HepG2 (cell line): ENCODE data around the gene MYO10. TPM values are rescaled to one million over a fixed set of nuclear protein-coding genes. Genes with fewer than 3 reads are reported as not detected.

Experiments
- ATAC-seq: fragments of 200-7000 bp; cut with Tn5 transposase; 3 replicates; pipeline ENCODE4 v1.9.1; 2020; ENCODE audit warnings: mild to moderate bottlenecking, moderate library complexity
- BruUV-seq: library from RNA; stranded (reverse); fragments of 400-500 nt; replicated peaks from 2 replicates; lab custom pipeline; 2021; lab: Mats Ljungman, UMichigan
- CTCF ChIA-PET: fragments of 300-600 bp; formaldehyde crosslinking; extraction: SDS; loops from one replicate; lab custom pipeline; 2021; ENCODE audit warnings: low total read pairs, inconsistent platforms, low intra/inter-chr PET ratio; lab: Yijun Ruan, JAX
- POLR2A ChIA-PET: fragments of 350-600 bp; sonication (Branson Sonifier 250); formaldehyde crosslinking; loops from one replicate; lab custom pipeline; 2020; ENCODE audit warnings: antibody characterized with exemption, inconsistent platforms; lab: Yijun Ruan, JAX
- DNase-seq: peaks from one replicate; pipeline ENCODE4 v3.0.0-alpha.2; 2015; ENCODE audit warnings: low spot score
- FAIRE-seq: peaks from 3 replicates; lab custom pipeline; 2011; peaks lifted over from hg19 to GRCh38; lab: Jason Lieb, UNC
- H2AFZ ChIP-seq: one replicate; pipeline ENCODE4 v1.6.1; 2011; ENCODE audit warnings: low read length, inconsistent platforms
- H3K27ac ChIP-seq: fragments of 300-600 bp; 3 replicates; pipeline ENCODE4 v1.8.0; 2011; ENCODE audit warnings: mixed run types, mild to moderate bottlenecking, mixed read lengths, low read length, inconsistent platforms; ENCODE audit not compliant: insufficient read depth; ENCODE audit errors: extremely low read length
- H3K27me3 ChIP-seq, 2 experiments: fragments of 200-600 bp in 1 of 2; 2 replicates in 1 of 2; 3 replicates in 1 of 2; pipeline versions ENCODE4 v1.6.0 to v1.8.0; 2011; ENCODE audit warnings: low read length in 2 of 2, mild to moderate bottlenecking in 2 of 2, moderate library complexity in 2 of 2, inconsistent platforms in 1 of 2; ENCODE audit not compliant: insufficient read depth in 2 of 2, control insufficient read depth in 1 of 2
- H3K36me3 ChIP-seq, 2 experiments: fragments of 200-600 bp in 1 of 2; replicated peaks in 1 of 2; 2 replicates in 1 of 2; 3 replicates in 1 of 2; pipeline versions ENCODE4 v1.5.1 to v1.8.0; 2011; ENCODE audit warnings: low read length in 2 of 2, inconsistent platforms in 1 of 2; ENCODE audit not compliant: insufficient read depth in 2 of 2, control insufficient read depth in 1 of 2
- H3K4me1 ChIP-seq: 2 replicates; pipeline ENCODE4 v1.5.1; 2012; ENCODE audit warnings: low read length, inconsistent platforms; ENCODE audit not compliant: insufficient read depth
- H3K4me2 ChIP-seq: 2 replicates; pipeline ENCODE4 v1.6.0; 2011; ENCODE audit warnings: low read depth, low read length, inconsistent platforms
- H3K4me3 ChIP-seq, 3 experiments: fragments of 200-600 bp in 1 of 3; sonication (generic), shearing (Covaris generic) in 1 of 3; replicated peaks in 1 of 3; 2 replicates each; pipeline ENCODE4 v1.5.1; 2011 to 2016; ENCODE audit warnings: low read length in 3 of 3, inconsistent platforms in 2 of 3, low read depth in 2 of 3, mild to moderate bottlenecking in 2 of 3, control low read depth in 1 of 3, mixed read lengths in 1 of 3; ENCODE audit not compliant: insufficient read depth in 1 of 3
- H3K79me2 ChIP-seq: one replicate; pipeline ENCODE4 v1.6.1; 2011; ENCODE audit warnings: low read length, inconsistent platforms; ENCODE audit not compliant: insufficient read depth
- H3K9ac ChIP-seq: 2 replicates; pipeline ENCODE4 v1.6.0; 2011; ENCODE audit warnings: mild to moderate bottlenecking, low read depth, low read length, inconsistent platforms; ENCODE audit not compliant: insufficient read depth
- H3K9me3 ChIP-seq: 2 replicates; pipeline ENCODE4 v1.5.1; 2012; ENCODE audit warnings: mild to moderate bottlenecking, low read length
- H4K20me1 ChIP-seq: 2 replicates; pipeline ENCODE4 v1.6.0; 2011; ENCODE audit warnings: inconsistent platforms, mild to moderate bottlenecking, low read length, moderate library complexity; ENCODE audit not compliant: insufficient read depth
- EP300 ChIP-seq, 3 experiments: sonication (generic) in 1 of 3; formaldehyde crosslinking in 1 of 3; IDR thresholded peaks; 2 replicates each; pipeline versions ENCODE4 v1.5.1 to v1.6.1; 2011 to 2020; ENCODE audit warnings: low read depth in 2 of 3, low read length in 2 of 3, borderline replicate concordance in 1 of 3, improper control_type of control experiment in 1 of 3, mild to moderate bottlenecking in 1 of 3, missing genetic modification reagents in 1 of 3, moderate library complexity in 1 of 3
- HNF4A ChIP-seq: sonication (generic); formaldehyde crosslinking; IDR thresholded peaks from 2 replicates; pipeline ENCODE4 v1.4.0; 2020; ENCODE audit warnings: missing genetic modification reagents
- KLF6 ChIP-seq: IDR thresholded peaks from 2 replicates; pipeline ENCODE4 v1.8.0; 2016; ENCODE audit warnings: missing biosample characterization, missing genetic modification reagents
- NFE2L1 ChIP-seq: sonication (generic); formaldehyde crosslinking; IDR thresholded peaks from 2 replicates; pipeline ENCODE4 v1.4.0; 2020; ENCODE audit warnings: missing genetic modification reagents, mild to moderate bottlenecking, borderline replicate concordance
- PRMT3 ChIP-seq: sonication (generic); formaldehyde crosslinking; IDR thresholded peaks from 2 replicates; pipeline ENCODE4 v1.8.1; 2022; ENCODE audit warnings: low read depth, mild to moderate bottlenecking, moderate library complexity, missing genetic modification reagents, borderline replicate concordance
- SRSF9 ChIP-seq: fragments of 200-400 bp; formaldehyde crosslinking; IDR thresholded peaks from 2 replicates; pipeline ENCODE4 v1.6.1; 2018; ENCODE audit warnings: borderline replicate concordance, mild to moderate bottlenecking, low read depth, low read length; ENCODE audit not compliant: insufficient read depth, poor library complexity, severe bottlenecking
- WGBS: methylation state at CpG from one replicate; pipeline ENCODE4 v1.1.6; 2017; ENCODE audit warnings: low lambda C conversion rate; 5-methylcytosine and 5-hydroxymethylcytosine counted together
- in situ Hi-C: cut with HindIII; loops from 2 replicates; pipeline ENCODE4 v1.10.0; 2017; ENCODE audit warnings: low pct_unique_long_range_greater_than_20kb; ENCODE audit not compliant: extremely low pct_ligation_motif_present
- intact Hi-C: fragments of 100-400 bp; cut with micrococcal nuclease; formaldehyde crosslinking; loops from one replicate; pipeline ENCODE4 v1.10.0; 2022; ENCODE audit not compliant: unreplicated experiment
- polyA plus RNA-seq, 8 experiments: library from polyadenylated mRNA; depleted of rRNA in 3 of 8; stranded (reverse) in 7 of 8; unstranded in 1 of 8; fragments of >200 nt; fragmentation: Illumina TruSeq in 4 of 8; extraction: Trizol in 4 of 8; gene quantifications; 2 replicates each; pipeline versions ENCODE4 v1.2.1 to v1.2.3, GENCODE V29; 2011 to 2016; ENCODE audit warnings: low read depth in 4 of 8, missing spikeins in 1 of 8, mixed read lengths in 1 of 8; ENCODE audit not compliant: insufficient read depth in 1 of 8
- total RNA-seq, 5 experiments: library from RNA; depleted of rRNA; stranded (reverse); fragments of >200 nt; fragmentation: Illumina TruSeq; extraction: Trizol; gene quantifications; 2 replicates each; pipeline ENCODE4 v1.2.3, GENCODE V29; 2016; ENCODE audit warnings: low read depth in 1 of 5
- TF ChIP-seq, protein P1 (sequence below): IDR thresholded peaks from 2 replicates; pipeline ENCODE4 v1.6.1; 2012; ENCODE audit warnings: inconsistent platforms
- TF ChIP-seq, protein P2 (sequence below): sonication (generic); formaldehyde crosslinking; IDR thresholded peaks from 2 replicates; pipeline ENCODE4 v1.4.0; 2020; ENCODE audit warnings: missing genetic modification reagents, borderline replicate concordance

MYO10 gene
- total and polyA plus RNA-seq, 2 of the 13 experiments (the other 11 are each of a cell fraction or from before 2014, with no cell fraction given): 4.5 to 14.0 TPM

DNA sequence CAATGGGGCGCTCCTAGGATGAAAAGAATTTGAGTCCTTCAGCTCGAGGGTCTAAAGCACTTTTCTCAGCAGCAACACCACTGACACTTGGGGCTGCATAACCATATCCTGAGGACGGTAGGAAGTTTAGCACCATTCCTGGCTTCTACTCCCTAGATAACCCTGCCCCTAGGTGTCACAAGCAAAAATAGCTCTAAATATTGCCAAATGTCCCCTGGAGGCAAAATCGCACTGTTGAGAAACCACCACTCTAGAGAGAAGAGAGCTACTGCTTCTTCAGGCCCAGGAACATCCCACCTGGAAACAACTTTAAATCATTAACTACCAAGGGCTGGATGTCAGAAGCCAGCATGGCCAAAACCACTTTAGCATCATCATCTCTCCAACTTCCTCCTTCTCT is 29.8 kb downstream of the MYO10 start:
- DNase-seq (no peak), ATAC-seq (no peak), FAIRE-seq (no peak)
- Histone ChIP-seq H3K27me3 (no peaks in the 10 kb centered on the region), H2AFZ (no peak overlapping the region), H3K36me3 (no peaks in the 10 kb centered on the region), H3K27ac (no peak overlapping the region), H3K4me3 (no peak overlapping the region), H3K9ac (no peak overlapping the region), H3K4me2 (no peak overlapping the region), H3K9me3 (no peaks in the 10 kb centered on the region), H3K4me1 (no peaks in the 10 kb centered on the region), H4K20me1 (no peaks in the 10 kb centered on the region), H3K79me2 (no peaks in the 10 kb centered on the region)
- in situ Hi-C loops: no loop called here
- ChIA-PET POLR2A (no interaction called here), CTCF (no interaction called here)
- no TSS peak for BruUV-seq
- 23% methylated on average over 3 of the region's 4 CpGs for WGBS
- intact Hi-C loops: no loop called here
- TF ChIP-seq, protein P1, sequence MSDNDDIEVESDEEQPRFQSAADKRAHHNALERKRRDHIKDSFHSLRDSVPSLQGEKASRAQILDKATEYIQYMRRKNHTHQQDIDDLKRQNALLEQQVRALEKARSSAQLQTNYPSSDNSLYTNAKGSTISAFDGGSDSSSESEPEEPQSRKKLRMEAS: no peak
- no peak for TF ChIP-seq EP300 (IDR thresholded peaks at IDR 0.05; ENCODE audit: low read depth in 2 of 2, low read length in 2 of 2)
- TF ChIP-seq EP300 (CRISPR knock-in tag; IDR thresholded peaks at IDR 0.05; ENCODE audit: borderline replicate concordance): no peak
- no peak for TF ChIP-seq NFE2L1 (CRISPR knock-in tag)
- no peak for TF ChIP-seq PRMT3 (CRISPR knock-in tag)
- no peak for TF ChIP-seq KLF6
- no peak for TF ChIP-seq HNF4A
- TF ChIP-seq, protein P2, sequence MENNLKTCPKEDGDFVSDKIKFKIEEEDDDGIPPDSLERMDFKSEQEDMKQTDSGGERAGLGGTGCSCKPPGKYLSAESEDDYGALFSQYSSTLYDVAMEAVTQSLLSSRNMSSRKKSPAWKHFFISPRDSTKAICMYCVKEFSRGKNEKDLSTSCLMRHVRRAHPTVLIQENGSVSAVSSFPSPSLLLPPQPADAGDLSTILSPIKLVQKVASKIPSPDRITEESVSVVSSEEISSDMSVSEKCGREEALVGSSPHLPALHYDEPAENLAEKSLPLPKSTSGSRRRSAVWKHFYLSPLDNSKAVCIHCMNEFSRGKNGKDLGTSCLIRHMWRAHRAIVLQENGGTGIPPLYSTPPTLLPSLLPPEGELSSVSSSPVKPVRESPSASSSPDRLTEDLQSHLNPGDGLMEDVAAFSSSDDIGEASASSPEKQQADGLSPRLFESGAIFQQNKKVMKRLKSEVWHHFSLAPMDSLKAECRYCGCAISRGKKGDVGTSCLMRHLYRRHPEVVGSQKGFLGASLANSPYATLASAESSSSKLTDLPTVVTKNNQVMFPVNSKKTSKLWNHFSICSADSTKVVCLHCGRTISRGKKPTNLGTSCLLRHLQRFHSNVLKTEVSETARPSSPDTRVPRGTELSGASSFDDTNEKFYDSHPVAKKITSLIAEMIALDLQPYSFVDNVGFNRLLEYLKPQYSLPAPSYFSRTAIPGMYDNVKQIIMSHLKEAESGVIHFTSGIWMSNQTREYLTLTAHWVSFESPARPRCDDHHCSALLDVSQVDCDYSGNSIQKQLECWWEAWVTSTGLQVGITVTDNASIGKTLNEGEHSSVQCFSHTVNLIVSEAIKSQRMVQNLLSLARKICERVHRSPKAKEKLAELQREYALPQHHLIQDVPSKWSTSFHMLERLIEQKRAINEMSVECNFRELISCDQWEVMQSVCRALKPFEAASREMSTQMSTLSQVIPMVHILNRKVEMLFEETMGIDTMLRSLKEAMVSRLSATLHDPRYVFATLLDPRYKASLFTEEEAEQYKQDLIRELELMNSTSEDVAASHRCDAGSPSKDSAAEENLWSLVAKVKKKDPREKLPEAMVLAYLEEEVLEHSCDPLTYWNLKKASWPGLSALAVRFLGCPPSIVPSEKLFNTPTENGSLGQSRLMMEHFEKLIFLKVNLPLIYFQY (CRISPR knock-in tag): no peak
- TF ChIP-seq SRSF9: no peak
